CD4-positive, alpha-beta T cell (primary cell): ENCODE results near the gene MED12L. TPM values are rescaled to one million over a fixed set of nuclear protein-coding genes. Genes with fewer than 3 reads are reported as not detected.

Experiments used
- ATAC-seq: fragments of 200-7000 bp; cut with Tn5 transposase; one replicate; pipeline ENCODE4 v1.10.0; 2022; ENCODE audit warnings: mild to moderate bottlenecking; ENCODE audit not compliant: poor library complexity
- CTCF ChIA-PET: fragments of 350-600 bp; sonication (Branson Sonifier 250); formaldehyde crosslinking; loops from one replicate; lab custom pipeline; 2021; ENCODE audit warnings: antibody characterized with exemption, inconsistent platforms; lab: Charles Lee
- POLR2A ChIA-PET: fragments of 350-600 bp; sonication (Branson Sonifier 250); formaldehyde crosslinking; loops from one replicate; lab custom pipeline; 2021; ENCODE audit warnings: antibody characterized with exemption, inconsistent platforms; lab: Charles Lee
- DNase-seq, 14 experiments: peaks; one replicate each; pipeline ENCODE4 v3.0.0-alpha.2; 2013 to 2020; ENCODE audit warnings: mixed read lengths in 2 of 14
- H3K27ac ChIP-seq, 2 donors: one replicate each; pipeline versions ENCODE4 v1.5.1 to v1.7.0; 2013; ENCODE audit warnings: low read length in 2 of 2, low read depth in 1 of 2, mild to moderate bottlenecking in 1 of 2
- H3K27me3 ChIP-seq, 2 experiments: 1 replicate in 1 of 2; 2 replicates in 1 of 2; pipeline versions ENCODE4 v1.6.1 to v1.7.0; 2013; ENCODE audit warnings: low read length in 2 of 2, control low read depth in 1 of 2, mild to moderate bottlenecking in 1 of 2, moderate library complexity in 1 of 2; ENCODE audit not compliant: insufficient read depth in 2 of 2, control insufficient read depth in 1 of 2
- H3K36me3 ChIP-seq: one replicate; pipeline ENCODE4 v1.6.1; 2013; ENCODE audit warnings: low read length, control low read depth; ENCODE audit not compliant: insufficient read depth
- H3K4me1 ChIP-seq: one replicate; pipeline ENCODE4 v1.6.1; 2013; ENCODE audit warnings: low read length, control low read depth; ENCODE audit not compliant: insufficient read depth
- H3K4me3 ChIP-seq: one replicate; pipeline ENCODE4 v1.5.1; 2013; ENCODE audit warnings: mild to moderate bottlenecking, low read length, moderate library complexity
- H3K9me3 ChIP-seq, 2 experiments: 1 replicate in 1 of 2; 2 replicates in 1 of 2; pipeline versions ENCODE4 v1.6.1 to v1.7.0; 2013; ENCODE audit warnings: low read length in 2 of 2, mild to moderate bottlenecking in 2 of 2, control low read depth in 1 of 2, moderate library complexity in 1 of 2; ENCODE audit not compliant: control insufficient read depth in 1 of 2, insufficient read depth in 1 of 2
- H3K27ac Mint-ChIP-seq: one replicate; pipeline ENCODE4 v1.8.0; 2020; ENCODE audit warnings: mixed read lengths
- H3K27me3 Mint-ChIP-seq: one replicate; pipeline ENCODE4 v1.8.0; 2021; ENCODE audit warnings: mixed read lengths
- H3K36me3 Mint-ChIP-seq: one replicate; pipeline ENCODE4 v1.8.0; 2021; ENCODE audit warnings: low read depth, mixed read lengths
- H3K4me1 Mint-ChIP-seq: one replicate; pipeline ENCODE4 v1.8.0; 2021; ENCODE audit warnings: low read depth, mixed read lengths
- H3K4me3 Mint-ChIP-seq: one replicate; pipeline ENCODE4 v1.8.0; 2020; ENCODE audit warnings: mild to moderate bottlenecking, mixed read lengths
- H3K9me3 Mint-ChIP-seq: one replicate; pipeline ENCODE4 v1.8.0; 2020; ENCODE audit warnings: mixed read lengths
- intact Hi-C, 2 experiments: fragments of 100-400 bp; cut with DNase I in 1 of 2; cut with micrococcal nuclease in 1 of 2; formaldehyde crosslinking; loops; one replicate each; pipeline versions ENCODE4 v1.15.1 to v1.9.0; 2023 to 2025; cut with DNase I, micrococcal nuclease
- total RNA-seq, 174 experiments: library from RNA in 2 of 174; stranded (reverse) in 2 of 174; gene quantifications; one replicate each; pipeline ENCODE4 v1.2.3 and lab custom pipeline; 2021 to 2026
- TF ChIP-seq, protein P1 (sequence below): fragments of 200-600 bp; IDR thresholded peaks from one replicate; pipeline ENCODE4 v1.8.0; 2022; ENCODE audit warnings: antibody characterized with exemption, mild to moderate bottlenecking

The MED12L gene
- total RNA-seq, 2 experiments from 2014 or later = 0.39 to 0.49 TPM

DNA sequence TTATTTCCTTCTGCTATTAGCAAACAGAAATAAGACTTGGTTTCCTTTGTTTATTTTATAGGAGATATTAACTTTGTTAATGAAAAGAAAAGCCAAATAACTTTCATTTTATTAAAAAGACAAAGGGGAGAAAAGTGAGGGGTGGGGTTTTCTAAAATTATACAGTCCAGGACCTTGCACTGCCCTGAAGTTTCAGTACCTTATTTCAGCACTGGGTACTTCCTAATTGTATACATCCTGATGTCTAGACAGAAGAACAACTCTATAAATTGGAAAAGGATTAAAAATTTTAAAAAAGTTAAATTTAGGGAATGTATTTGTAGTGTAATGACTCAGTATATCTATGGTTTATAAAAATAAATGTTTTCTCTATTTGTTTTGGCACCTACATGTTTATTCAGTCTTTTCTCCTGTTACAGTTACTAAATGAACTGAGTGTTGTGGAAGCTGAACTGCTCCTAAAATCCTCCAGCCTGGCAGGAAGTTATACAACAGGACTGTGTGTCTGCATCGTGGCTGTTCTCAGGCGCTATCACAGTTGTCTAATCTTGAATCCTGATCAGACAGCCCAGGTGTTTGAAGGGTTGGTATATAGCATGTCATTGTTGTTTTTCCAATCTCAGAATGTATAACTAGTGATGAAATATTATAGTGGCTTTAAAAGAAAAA lies 271.5 kb downstream of the MED12L start:
- no peaks in the 10 kb centered on the region for H3K9me3 Mint-ChIP-seq
- H3K4me3 ChIP-seq = no peak overlapping the region
- H3K9me3 ChIP-seq = no peaks in the 10 kb centered on the region
- TF ChIP-seq, protein P1, sequence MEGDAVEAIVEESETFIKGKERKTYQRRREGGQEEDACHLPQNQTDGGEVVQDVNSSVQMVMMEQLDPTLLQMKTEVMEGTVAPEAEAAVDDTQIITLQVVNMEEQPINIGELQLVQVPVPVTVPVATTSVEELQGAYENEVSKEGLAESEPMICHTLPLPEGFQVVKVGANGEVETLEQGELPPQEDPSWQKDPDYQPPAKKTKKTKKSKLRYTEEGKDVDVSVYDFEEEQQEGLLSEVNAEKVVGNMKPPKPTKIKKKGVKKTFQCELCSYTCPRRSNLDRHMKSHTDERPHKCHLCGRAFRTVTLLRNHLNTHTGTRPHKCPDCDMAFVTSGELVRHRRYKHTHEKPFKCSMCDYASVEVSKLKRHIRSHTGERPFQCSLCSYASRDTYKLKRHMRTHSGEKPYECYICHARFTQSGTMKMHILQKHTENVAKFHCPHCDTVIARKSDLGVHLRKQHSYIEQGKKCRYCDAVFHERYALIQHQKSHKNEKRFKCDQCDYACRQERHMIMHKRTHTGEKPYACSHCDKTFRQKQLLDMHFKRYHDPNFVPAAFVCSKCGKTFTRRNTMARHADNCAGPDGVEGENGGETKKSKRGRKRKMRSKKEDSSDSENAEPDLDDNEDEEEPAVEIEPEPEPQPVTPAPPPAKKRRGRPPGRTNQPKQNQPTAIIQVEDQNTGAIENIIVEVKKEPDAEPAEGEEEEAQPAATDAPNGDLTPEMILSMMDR = no peak
- H3K27ac ChIP-seq = no peak overlapping the region
- DNase-seq (no peak), ATAC-seq (no peak)
- no peak overlapping the region for H3K4me3 Mint-ChIP-seq
- no peaks in the 10 kb centered on the region for H3K36me3 ChIP-seq
- peaks cover 11% of the 10 kb centered on the region for H3K27me3 Mint-ChIP-seq
- no peaks in the 10 kb centered on the region for H3K4me1 ChIP-seq
- H3K36me3 Mint-ChIP-seq = no peaks in the 10 kb centered on the region
- H3K27ac Mint-ChIP-seq = no peak overlapping the region
- intact Hi-C loops = no loop called here
- H3K27me3 ChIP-seq = no peaks in the 10 kb centered on the region
- ChIA-PET CTCF (no interaction called here), POLR2A (no interaction called here)
- no peaks in the 10 kb centered on the region for H3K4me1 Mint-ChIP-seq

DNA sequence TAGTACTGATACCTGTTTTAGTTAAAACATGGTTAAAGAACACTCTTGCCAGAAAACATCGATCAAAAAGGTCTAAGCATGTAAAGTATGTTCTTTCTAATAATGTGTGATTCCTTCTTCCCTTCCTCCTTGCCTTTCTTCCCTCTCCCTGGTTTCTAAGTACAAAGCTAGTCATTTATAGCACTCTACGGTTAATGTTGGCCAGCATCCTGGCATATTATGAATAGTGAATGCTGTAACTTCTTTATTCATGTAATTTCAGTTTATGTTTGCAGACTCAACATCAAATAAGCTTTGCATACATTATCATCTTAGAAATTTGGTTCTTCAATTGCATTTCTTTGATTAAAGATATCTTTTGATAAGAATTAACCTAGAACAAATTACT lies 272.0 kb downstream of the MED12L start:
- TF ChIP-seq, protein P1 = no peak
- ChIA-PET POLR2A (no interaction called here), CTCF (no interaction called here)
- ATAC-seq = no peak
- Mint-ChIP-seq H3K36me3 (no peaks in the 10 kb centered on the region), H3K4me3 (no peak overlapping the region), H3K27ac (no peak overlapping the region), H3K27me3 (peaks cover 5% of the 10 kb centered on the region), H3K4me1 (no peaks in the 10 kb centered on the region), H3K9me3 (no peaks in the 10 kb centered on the region)
- Histone ChIP-seq H3K9me3 (no peaks in the 10 kb centered on the region), H3K27ac (no peak overlapping the region), H3K36me3 (no peaks in the 10 kb centered on the region), H3K4me3 (no peak overlapping the region), H3K27me3 (no peaks in the 10 kb centered on the region), H3K4me1 (no peaks in the 10 kb centered on the region)
- DNase-seq = no peak
- intact Hi-C loops = no loop called here

DNA sequence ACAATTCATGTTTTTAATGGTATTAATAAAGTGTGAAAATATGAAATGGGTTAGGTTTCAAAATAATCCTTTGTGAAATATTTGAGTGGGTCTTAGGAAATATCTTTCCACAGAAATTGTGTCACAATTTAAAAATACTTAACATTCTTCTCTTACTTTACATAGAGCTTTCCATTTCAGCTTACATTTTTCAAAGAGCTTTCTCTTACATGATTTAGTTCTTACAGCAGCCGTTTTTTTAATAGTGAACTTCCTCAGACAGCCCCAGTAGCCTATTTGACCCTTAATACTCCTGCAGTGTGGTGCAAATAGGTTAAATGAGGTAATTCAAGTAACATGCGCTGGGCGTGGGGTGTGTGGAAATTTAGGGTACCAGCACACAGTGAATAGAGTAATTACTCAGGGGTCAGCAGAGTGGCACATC lies 277.3 kb downstream of the MED12L start:
- ChIA-PET CTCF (no interaction called here), POLR2A (no interaction called here)
- H3K4me3 Mint-ChIP-seq = no peak overlapping the region
- ATAC-seq (no peak), DNase-seq (no peak)
- H3K36me3 ChIP-seq = no peaks in the 10 kb centered on the region
- H3K9me3 Mint-ChIP-seq = no peaks in the 10 kb centered on the region
- no peak overlapping the region for H3K4me3 ChIP-seq
- H3K27me3 Mint-ChIP-seq = no peaks in the 10 kb centered on the region
- H3K9me3 ChIP-seq = no peaks in the 10 kb centered on the region
- intact Hi-C loops = no loop called here
- H3K27ac Mint-ChIP-seq = no peak overlapping the region
- H3K4me1 ChIP-seq = no peaks in the 10 kb centered on the region
- H3K36me3 Mint-ChIP-seq = no peaks in the 10 kb centered on the region
- no peak overlapping the region for H3K27ac ChIP-seq
- TF ChIP-seq, protein P1 = no peak
- H3K27me3 ChIP-seq = no peaks in the 10 kb centered on the region
- H3K4me1 Mint-ChIP-seq = no peaks in the 10 kb centered on the region
